ENCODE measurements around the gene LETM1.

DNA sequence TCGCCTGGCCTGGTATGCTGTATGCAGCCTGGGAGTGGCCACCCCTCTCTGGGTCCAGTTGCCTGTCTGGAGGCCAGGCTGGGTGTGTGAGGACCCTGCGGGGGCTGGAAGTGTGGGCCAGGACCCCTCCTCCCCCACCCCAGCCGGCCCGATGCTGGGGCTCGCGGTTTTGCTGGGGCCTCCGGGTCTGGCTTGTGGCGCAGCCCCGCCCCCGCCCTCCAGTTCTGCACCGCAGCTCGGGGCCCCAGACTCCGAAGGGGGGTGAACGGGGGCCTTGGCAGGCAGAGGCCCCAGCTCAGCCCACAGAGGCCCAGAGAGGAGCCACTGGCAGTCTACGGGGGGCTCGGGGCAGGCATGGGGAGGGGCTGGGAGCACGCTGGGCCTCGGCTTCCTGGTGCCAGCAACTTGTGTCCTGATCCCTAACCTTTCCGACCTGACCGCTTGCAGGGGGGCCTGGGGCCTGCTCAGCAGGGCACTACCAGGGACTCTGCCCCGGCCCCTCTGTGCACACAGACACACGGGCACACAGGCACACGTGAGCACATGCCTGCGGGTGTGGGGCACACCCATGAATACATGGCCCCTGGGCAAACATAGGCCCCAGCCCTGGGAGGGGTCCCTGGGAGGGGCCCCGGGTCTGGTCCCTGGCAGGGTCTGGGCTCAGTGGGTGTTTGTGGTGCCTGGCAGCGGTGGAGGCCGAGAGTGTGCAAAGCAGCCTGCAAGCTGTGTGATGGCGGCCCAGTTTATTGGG lies 84.2 kb downstream of the LETM1 start:
- TF ChIP-seq CTCF (IDR thresholded peaks at IDR 0.05 in 8 of 11, conservative IDR thresholded peaks at IDR 0.05 in 3 of 11) = no peak
- no peak for TF ChIP-seq POLR2A (IDR thresholded peaks at IDR 0.05)
- no peak for TF ChIP-seq POLR2AphosphoS5 (IDR thresholded peaks at IDR 0.05)
